Right cardiac atrium (tissue), 5 donors: ENCODE data around the gene MYMK. TPM values are rescaled to one million over a fixed set of nuclear protein-coding genes. Genes with fewer than 3 reads are reported as not detected.
A peak's percentile ranks its signal among the peaks of the same experiment; 100 is the strongest.

Experiments
- ATAC-seq, 2 donors: fragments of 200-7000 bp; cut with Tn5 transposase; one replicate each; pipeline versions ENCODE4 v1.8.0 to v1.9.1; 2020; ENCODE audit warnings: moderate library complexity in 2 of 2, mild to moderate bottlenecking in 1 of 2
- DNase-seq, 3 donors: peaks; one replicate each; pipeline ENCODE4 v3.0.0-alpha.2; 2020
- H3K27ac ChIP-seq: one replicate; pipeline ENCODE4 v1.5.1; 2013; ENCODE audit warnings: mild to moderate bottlenecking, low read length, control low read depth, moderate library complexity
- H3K27me3 ChIP-seq: one replicate; pipeline ENCODE4 v1.6.1; 2013; ENCODE audit not compliant: control insufficient read depth, insufficient read depth
- H3K4me1 ChIP-seq: one replicate; pipeline ENCODE4 v1.6.1; 2013; ENCODE audit warnings: low read length; ENCODE audit not compliant: control insufficient read depth, insufficient read depth
- H3K4me3 ChIP-seq: one replicate; pipeline ENCODE4 v1.5.1; 2013; ENCODE audit warnings: low read length, control low read depth
- H3K9me3 ChIP-seq: one replicate; pipeline ENCODE4 v1.6.1; 2013; ENCODE audit warnings: low read length; ENCODE audit not compliant: control insufficient read depth
- WGBS: extraction: QIAGEN DNeasy Blood & Tissue Kit; methylation state at CpG from one replicate; pipeline ENCODE4 v1.1.7; 2013; 5-methylcytosine and 5-hydroxymethylcytosine counted together
- intact Hi-C, 4 donors: fragments of 100-400 bp; cut with DNase I; formaldehyde crosslinking; loops; one replicate each; pipeline versions ENCODE4 v1.11.0 to v1.14.0; 2022 to 2023
- polyA plus RNA-seq: library from polyadenylated mRNA; stranded (reverse); fragments of 200-250 nt; gene quantifications from one replicate; pipeline ENCODE4 v1.2.3, GENCODE V29; 2013
- total RNA-seq, 4 donors: library from RNA; stranded (reverse); fragmentation: NEBNext Ultra II Directional; extraction: Animal tissue kit (Norgen Biotek cat#: 25700); gene quantifications; one replicate each; pipeline ENCODE4 v1.2.1, GENCODE V29; 2021
- donor health status: healthy with polysubstance abuse.
- donor health status: DM: no; HTN: yes; CAD: no.
- donor health status: DM: no; HTN: no; CAD: no.
- donor health status: DM: no; HTN: yes; CAD: no; lungs with severe emphysema.
- donor health status: DM: yes; HTN: yes; CAD: no.

Gene MYMK
- total and polyA plus RNA-seq, 5 donors: not detected

GRCh38 chr9:133488686-133489252 lies 36.0 kb downstream of the MYMK start:
- ATAC-seq: no peak
- peak in 2 of 3 donors; percentile 26 to 30 for DNase-seq
- Histone ChIP-seq H3K9me3 (no peaks in the 10 kb centered on the region), H3K4me1 (peaks cover 7% of the 10 kb centered on the region), H3K27me3 (no peaks in the 10 kb centered on the region), H3K27ac (no peak overlapping the region), H3K4me3 (no peak overlapping the region)
- WGBS: 94% methylated on average over 18 of the region's 18 CpGs
- intact Hi-C loops: loop anchor here (2.0 to 10.0 kb wide), 5 partner anchors 76 to 304 kb away; no protein-coding TSS in a partner anchor

GRCh38 chr9:133487331-133487725 lies 37.4 kb downstream of the MYMK start:
- H3K4me3 ChIP-seq: no peak overlapping the region
- no peaks in the 10 kb centered on the region for H3K27me3 ChIP-seq

GRCh38 chr9:133485531-133486260 lies 39.1 kb downstream of the MYMK start:
- ATAC-seq (peak; percentile 4), DNase-seq (peak; percentile 13 to 54 (median 53))
- no peaks in the 10 kb centered on the region for H3K4me1 ChIP-seq
- H3K27ac ChIP-seq: no peak overlapping the region
- 60% methylated on average over 25 of the region's 25 CpGs for WGBS
- H3K4me3 ChIP-seq: no peak overlapping the region
- no peaks in the 10 kb centered on the region for H3K9me3 ChIP-seq
- intact Hi-C loops: loop anchor here (2.0 to 10.0 kb wide), 5 partner anchors 73 to 301 kb away; no protein-coding TSS in a partner anchor
- H3K27me3 ChIP-seq: no peaks in the 10 kb centered on the region

More at GRCh38 chr9:133487331-133487725, 37.4 kb downstream of the MYMK start:
- Histone ChIP-seq H3K4me1 (peaks cover 3% of the 10 kb centered on the region), H3K27ac (no peak overlapping the region), H3K9me3 (no peaks in the 10 kb centered on the region)
- DNase-seq (peak in 2 of 3 donors; percentile 21 to 44), ATAC-seq (no peak)
- WGBS: 82% methylated on average over 8 of the region's 8 CpGs
- intact Hi-C loops: loop anchor here (2.0 to 10.0 kb wide), 5 partner anchors 75 to 303 kb away; no protein-coding TSS in a partner anchor

GRCh38 chr9:133484671-133485437 lies 39.9 kb downstream of the MYMK start:
- H3K4me1 ChIP-seq: no peaks in the 10 kb centered on the region
- no peak overlapping the region for H3K27ac ChIP-seq
- H3K4me3 ChIP-seq: no peak overlapping the region
- no peaks in the 10 kb centered on the region for H3K9me3 ChIP-seq
- DNase-seq: peak; percentile 10 to 60 (median 47)
- intact Hi-C loops: loop anchor here (5.0 to 10.0 kb wide), 4 partner anchors 73 to 300 kb away; no protein-coding TSS in a partner anchor
- H3K27me3 ChIP-seq: no peaks in the 10 kb centered on the region
- WGBS: 71% methylated on average over 22 of the region's 22 CpGs
- ATAC-seq: no peak

GRCh38 chr9:133483611-133484010 lies 41.1 kb downstream of the MYMK start:
- 85% methylated on average over 9 of the region's 9 CpGs for WGBS
- Histone ChIP-seq H3K27ac (no peak overlapping the region), H3K4me3 (no peak overlapping the region), H3K4me1 (no peaks in the 10 kb centered on the region), H3K27me3 (no peaks in the 10 kb centered on the region), H3K9me3 (no peaks in the 10 kb centered on the region)
- DNase-seq (peak in 1 of 3 donors; percentile 17), ATAC-seq (no peak)
- intact Hi-C loops: loop anchor here in 2 of 4 donors (10.0 kb wide), 1 partner anchor 299 kb away; no protein-coding TSS in a partner anchor

- WGBS: under 1% methylated on average over 84 of the region's 84 CpGs
- Histone ChIP-seq H3K4me3 (peak within 1 kb of the TSS; percentile 53), H3K9me3 (no peaks in the 10 kb centered on the region), H3K4me1 (no peaks in the 10 kb centered on the region), H3K27ac (peak within 1 kb of the TSS; percentile 9), H3K27me3 (no peaks in the 10 kb centered on the region)
- ATAC-seq (peak; percentile 98), DNase-seq (peak; percentile 92 to 96 (median 95))
- intact Hi-C loops: no loop called here
Measured at GRCh38 chr9:133478851-133479711, 45.7 kb downstream of the MYMK start, which contains the start of gene SLC2A6. Gene SLC2A6, minus strand, starts transcription at chr9:133479099. Its CDS starts 40 bp downstream, at chr9:133479059.

- intact Hi-C loops: no loop called here
- Histone ChIP-seq H3K27me3 (no peaks in the 10 kb centered on the region), H3K27ac (peak overlapping the region; percentile 7), H3K4me3 (peak overlapping the region; percentile 53), H3K4me1 (no peaks in the 10 kb centered on the region), H3K9me3 (no peaks in the 10 kb centered on the region)
- DNase-seq: peak; percentile 63 to 81 (median 66)
- 36% methylated on average over 17 of the region's 17 CpGs for WGBS
- ATAC-seq: peak; percentile 8 to 62
Measured at GRCh38 chr9:133477992-133478850, 46.5 kb downstream of the MYMK start.

GRCh38 chr9:133477461-133477860 lies 47.3 kb downstream of the MYMK start:
- 95% methylated on average over 4 of the region's 4 CpGs for WGBS
- ATAC-seq (no peak), DNase-seq (peak in 2 of 3 donors; percentile 26 to 46)
- H3K9me3 ChIP-seq: no peaks in the 10 kb centered on the region
- no peaks in the 10 kb centered on the region for H3K4me1 ChIP-seq
- H3K27me3 ChIP-seq: no peaks in the 10 kb centered on the region
- no peak overlapping the region for H3K27ac ChIP-seq
- no peak overlapping the region for H3K4me3 ChIP-seq
- intact Hi-C loops: no loop called here

- H3K4me1 ChIP-seq: no peaks in the 10 kb centered on the region
- 95% methylated on average over 21 of the region's 21 CpGs for WGBS
Measured at GRCh38 chr9:133476941-133477340, 47.8 kb downstream of the MYMK start.

More at GRCh38 chr9:133476941-133477340, 47.8 kb downstream of the MYMK start:
- Histone ChIP-seq H3K27me3 (no peaks in the 10 kb centered on the region), H3K9me3 (no peaks in the 10 kb centered on the region), H3K4me3 (no peak overlapping the region), H3K27ac (no peak overlapping the region)
- intact Hi-C loops: no loop called here
- DNase-seq (peak in 2 of 3 donors; percentile 36 to 50), ATAC-seq (no peak)
